ENCODE results near the gene SNAP29.
"Not testable (repeated sequence)": the region's sequence is repeated elsewhere in the genome, so short reads cannot be mapped to it uniquely, and the experiment has no call there.

Gene SNAP29

GRCh38 chr22:20867179-20868024, 8.6 kb downstream of the SNAP29 start:
- peak in 1 of 5 donors; percentile 27 for DNase-seq

- DNase-seq: no peak
Measured at GRCh38 chr22:20868025-20868962, 9.5 kb downstream of the SNAP29 start.

- DNase-seq: no peak
Measured at GRCh38 chr22:20869234-20869633, 10.4 kb downstream of the SNAP29 start.

- no peak for DNase-seq
Measured at GRCh38 chr22:20873214-20873613, 14.4 kb downstream of the SNAP29 start.

- DNase-seq: no peak
Measured at GRCh38 chr22:20875296-20875695, 16.5 kb downstream of the SNAP29 start.

- DNase-seq: no peak
Measured at GRCh38 chr22:20877715-20878114, 18.9 kb downstream of the SNAP29 start.

- DNase-seq: no peak
Measured at GRCh38 chr22:20881231-20881630, 22.4 kb downstream of the SNAP29 start.

GRCh38 chr22:20881869-20882815, 23.3 kb downstream of the SNAP29 start:
- DNase-seq: no peak

- DNase-seq: no peak
Measured at GRCh38 chr22:20882855-20883254, 24.0 kb downstream of the SNAP29 start.

- DNase-seq: no peak
Measured at GRCh38 chr22:20884454-20884853, 25.6 kb downstream of the SNAP29 start.

- no peak for DNase-seq
Measured at GRCh38 chr22:20885017-20885556, 26.3 kb downstream of the SNAP29 start.

- DNase-seq: peak in 3 of 5 donors; percentile 5 to 25 (median 12)
Measured at GRCh38 chr22:20885557-20886323, 26.9 kb downstream of the SNAP29 start.

- no peak for DNase-seq
Measured at GRCh38 chr22:20887375-20887774, 28.6 kb downstream of the SNAP29 start.

- DNase-seq: no peak
Measured at GRCh38 chr22:20889025-20889704, 30.4 kb downstream of the SNAP29 start.

GRCh38 chr22:20889904-20890540, 31.2 kb downstream of the SNAP29 start:
- DNase-seq: no peak

- no peak for DNase-seq
Measured at GRCh38 chr22:20890975-20891374, 32.2 kb downstream of the SNAP29 start.

- DNase-seq: not testable (repeated sequence)
Measured at GRCh38 chr22:20897737-20898136, 38.9 kb downstream of the SNAP29 start.

- no peak for DNase-seq
Measured at GRCh38 chr22:20899827-20900423, 41.1 kb downstream of the SNAP29 start.
